HFF-Myc (cell line): ENCODE measurements around the gene ADARB2.

Experiments used
- DNase-seq: peaks from one replicate; pipeline ENCODE4 v3.0.0-alpha.2; 2011; ENCODE audit warnings: low read depth; ENCODE audit errors: extremely low read depth
- H3K4me3 ChIP-seq: replicated peaks from 2 replicates; pipeline ENCODE4 v1.5.1; 2011; ENCODE audit warnings: low read depth, mild to moderate bottlenecking, control low read depth, low read length
- TF ChIP-seq, protein P1 (sequence below): IDR thresholded peaks from 2 replicates; pipeline ENCODE4 v1.5.1; 2012; ENCODE audit warnings: mild to moderate bottlenecking, low read depth, low read length, control low read depth; ENCODE audit errors: missing control alignments

The ADARB2 gene

DNA sequence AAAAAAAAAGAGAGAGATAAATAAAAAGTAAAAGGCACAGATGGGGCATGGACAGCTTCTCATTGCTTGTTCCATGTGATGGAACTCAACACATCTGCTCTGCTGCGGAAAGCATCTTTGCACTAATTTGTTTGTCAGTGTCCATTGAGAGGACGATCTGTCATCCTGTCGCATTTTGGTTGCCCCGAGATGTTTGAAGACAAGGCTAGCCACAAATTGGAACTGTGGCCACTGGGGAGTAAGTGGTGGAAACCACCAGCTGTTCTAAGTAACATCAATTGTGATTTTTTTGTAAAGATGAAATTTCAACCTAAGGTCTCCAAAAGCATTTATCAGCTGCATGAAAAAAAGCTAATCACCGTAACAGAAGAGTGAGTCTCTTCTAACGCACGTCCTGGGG is 312.7 kb downstream of the ADARB2 start:
- TF ChIP-seq, protein P1, sequence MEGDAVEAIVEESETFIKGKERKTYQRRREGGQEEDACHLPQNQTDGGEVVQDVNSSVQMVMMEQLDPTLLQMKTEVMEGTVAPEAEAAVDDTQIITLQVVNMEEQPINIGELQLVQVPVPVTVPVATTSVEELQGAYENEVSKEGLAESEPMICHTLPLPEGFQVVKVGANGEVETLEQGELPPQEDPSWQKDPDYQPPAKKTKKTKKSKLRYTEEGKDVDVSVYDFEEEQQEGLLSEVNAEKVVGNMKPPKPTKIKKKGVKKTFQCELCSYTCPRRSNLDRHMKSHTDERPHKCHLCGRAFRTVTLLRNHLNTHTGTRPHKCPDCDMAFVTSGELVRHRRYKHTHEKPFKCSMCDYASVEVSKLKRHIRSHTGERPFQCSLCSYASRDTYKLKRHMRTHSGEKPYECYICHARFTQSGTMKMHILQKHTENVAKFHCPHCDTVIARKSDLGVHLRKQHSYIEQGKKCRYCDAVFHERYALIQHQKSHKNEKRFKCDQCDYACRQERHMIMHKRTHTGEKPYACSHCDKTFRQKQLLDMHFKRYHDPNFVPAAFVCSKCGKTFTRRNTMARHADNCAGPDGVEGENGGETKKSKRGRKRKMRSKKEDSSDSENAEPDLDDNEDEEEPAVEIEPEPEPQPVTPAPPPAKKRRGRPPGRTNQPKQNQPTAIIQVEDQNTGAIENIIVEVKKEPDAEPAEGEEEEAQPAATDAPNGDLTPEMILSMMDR, result no peak
- DNase-seq, result no peak
- H3K4me3 ChIP-seq, result no peak overlapping the region

DNA sequence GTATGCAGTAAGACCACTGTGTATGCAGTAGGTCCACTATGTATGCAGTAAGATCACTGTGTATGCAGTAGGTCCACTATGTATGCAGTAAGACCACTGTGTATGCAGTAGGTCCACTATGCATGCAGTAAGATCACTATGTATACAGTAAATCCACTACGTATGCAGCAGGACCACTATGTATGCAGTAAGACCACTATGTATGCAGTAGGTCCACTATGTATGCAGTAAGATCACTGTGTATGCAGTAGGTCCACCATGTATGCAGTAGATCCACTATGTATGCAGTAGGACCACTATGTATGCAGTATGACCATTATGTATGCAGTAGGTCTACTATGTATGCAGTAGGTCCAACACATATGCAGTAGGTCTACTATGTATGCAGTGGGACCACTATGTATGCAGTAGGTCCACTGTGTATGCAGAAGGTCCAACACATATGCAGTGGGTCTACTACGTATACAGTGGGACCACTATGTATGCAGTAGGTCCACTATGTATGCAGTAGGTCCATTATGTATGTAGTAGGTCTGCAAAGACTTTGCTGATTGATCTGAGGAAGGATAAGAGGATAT is 313.6 kb downstream of the ADARB2 start:
- H3K4me3 ChIP-seq, result no peak overlapping the region
- TF ChIP-seq, protein P1, result no peak
- DNase-seq, result no peak

DNA sequence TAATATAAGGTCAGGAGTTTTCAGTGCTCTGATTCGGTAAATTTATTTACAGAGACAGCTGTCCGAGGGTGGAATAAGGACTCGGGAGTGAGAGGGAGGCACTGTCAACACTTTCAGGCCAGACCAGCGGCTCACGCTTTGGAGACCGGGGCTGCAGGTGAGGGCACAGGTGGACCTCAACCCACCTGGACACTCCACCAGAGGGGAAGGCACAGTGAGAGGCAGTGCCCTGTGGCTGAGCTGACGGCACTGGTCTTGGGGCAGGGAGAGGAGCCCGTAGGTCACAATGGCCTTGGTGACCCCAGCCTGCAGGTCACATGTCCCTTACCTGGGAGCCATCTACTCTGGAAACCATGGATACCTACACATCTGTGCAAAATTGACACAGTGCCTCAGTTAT is 315.1 kb downstream of the ADARB2 start:
- TF ChIP-seq, protein P1, result no peak
- no peak for DNase-seq
- H3K4me3 ChIP-seq, result no peak overlapping the region

DNA sequence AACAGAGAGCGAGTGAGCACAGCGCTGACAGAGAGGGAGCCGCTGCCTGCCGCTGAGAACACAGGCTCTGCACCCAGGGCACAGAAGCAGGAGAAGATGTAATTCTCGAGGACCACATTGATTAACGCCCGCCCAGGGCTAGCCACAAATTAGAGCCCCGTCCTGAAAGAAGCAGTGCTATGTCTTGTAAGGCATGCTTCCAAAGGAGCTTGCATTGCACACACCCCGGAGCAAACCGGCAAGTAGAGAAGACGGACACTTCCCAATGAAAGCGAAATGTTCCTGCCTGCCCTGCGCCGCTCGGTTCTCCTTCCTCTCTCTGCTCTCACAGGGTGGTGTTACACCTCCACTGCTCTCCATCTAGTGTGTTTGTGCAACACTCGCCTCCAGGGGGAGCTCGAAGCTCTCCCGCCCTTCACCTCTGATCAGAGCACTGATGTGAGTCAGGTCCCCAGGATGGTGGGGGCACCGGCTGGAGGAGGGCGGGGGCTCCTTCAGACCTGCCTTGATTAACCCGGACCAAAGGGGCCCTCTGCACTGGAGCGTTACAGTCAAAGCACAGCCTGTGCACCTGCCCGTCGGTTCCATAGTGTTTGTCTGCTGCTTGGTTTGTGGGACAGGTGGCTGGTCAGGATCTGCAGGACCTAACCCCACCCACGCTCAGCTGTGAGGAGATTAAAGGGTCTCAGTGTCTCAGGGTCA is 316.5 kb downstream of the ADARB2 start:
- H3K4me3 ChIP-seq, result no peak overlapping the region
- no peak for DNase-seq
- TF ChIP-seq, protein P1, result peak; percentile 21

DNA sequence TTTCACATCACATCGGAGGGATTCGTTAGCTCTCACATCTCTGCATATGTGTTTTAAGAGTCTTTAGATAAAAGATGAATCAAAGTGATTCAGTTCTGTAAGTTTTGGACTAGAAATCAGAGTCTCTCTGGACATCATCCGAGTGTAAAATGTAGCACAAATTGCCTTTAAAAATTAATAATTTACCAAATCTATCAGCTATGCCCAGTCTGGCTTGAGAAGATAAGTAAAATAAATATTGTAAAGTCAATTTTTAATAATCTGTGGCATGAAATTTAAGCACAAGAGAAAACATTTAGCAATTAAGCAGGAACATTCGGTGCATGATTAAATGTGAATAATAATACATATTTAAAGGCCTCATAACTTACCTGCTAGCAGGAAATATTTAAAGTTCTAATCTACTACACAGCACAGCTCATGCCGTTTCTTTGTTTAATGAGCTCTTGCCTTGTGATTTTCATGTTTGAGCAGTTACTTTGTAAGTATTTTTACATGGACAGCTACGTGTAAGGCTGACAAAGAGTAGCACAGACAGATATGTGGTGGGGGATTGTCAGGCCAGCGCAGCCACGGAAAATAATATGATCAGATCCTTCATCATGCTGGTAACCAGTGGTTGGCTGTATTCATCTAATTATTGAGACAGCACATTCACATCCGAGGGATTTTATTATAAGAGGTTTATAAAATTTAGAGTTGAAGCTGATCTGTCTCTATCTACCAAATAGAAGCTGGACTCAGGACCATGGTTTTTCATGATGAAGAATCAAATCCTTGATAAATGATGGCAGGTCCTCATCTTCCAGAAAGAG is 317.3 kb downstream of the ADARB2 start:
- TF ChIP-seq, protein P1, result no peak
- no peak overlapping the region for H3K4me3 ChIP-seq
- no peak for DNase-seq

DNA sequence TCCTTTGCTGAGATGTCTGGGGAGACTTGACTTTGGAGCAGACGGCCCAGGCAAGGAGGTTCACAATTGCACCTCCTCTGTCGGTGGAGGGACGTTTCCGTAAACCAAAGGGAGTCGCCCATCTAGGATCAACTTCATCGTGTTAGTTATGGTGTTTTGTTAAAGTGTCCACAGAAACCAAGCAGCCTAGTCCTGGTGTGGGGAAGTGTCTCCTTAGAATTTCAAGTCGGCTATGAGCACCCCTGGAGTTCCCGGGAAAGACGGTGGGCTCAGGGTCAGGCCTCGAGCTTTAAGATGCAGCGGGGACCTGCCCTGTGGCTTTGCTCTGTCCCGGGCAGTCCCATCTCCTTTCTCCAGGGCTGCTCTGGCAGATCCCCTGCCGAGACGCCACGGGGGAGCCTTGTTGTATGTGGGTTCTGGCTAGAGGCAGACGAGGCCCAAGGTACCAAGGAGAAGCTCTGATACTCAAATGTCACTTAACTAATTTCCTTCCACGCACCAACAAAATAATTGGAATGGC is 319.2 kb downstream of the ADARB2 start:
- TF ChIP-seq, protein P1, result no peak
- H3K4me3 ChIP-seq, result no peak overlapping the region
- no peak for DNase-seq
